H1 (cell line): ENCODE data around the gene NKX6-1. TPM values are rescaled to one million over a fixed set of nuclear protein-coding genes. Genes with fewer than 3 reads are reported as not detected.

ENCODE experiments used
- CTCF ChIA-PET: fragments of 300-600 bp; sonication (Branson Sonifier 250); formaldehyde crosslinking; loops from one replicate; lab custom pipeline; 2021; ENCODE audit not compliant: partially characterized antibody; lab: Charles Lee
- POLR2A ChIA-PET: fragments of 300-600 bp; sonication (Branson Sonifier 250); formaldehyde crosslinking; loops from one replicate; lab custom pipeline; 2021; ENCODE audit warnings: inconsistent platforms; ENCODE audit not compliant: partially characterized antibody; lab: Charles Lee
- DNase-seq, 2 experiments: peaks; one replicate each; pipeline versions ENCODE4 v3.0.0 to v3.0.0-alpha.2; 2010 to 2022; ENCODE audit warnings: low spot score in 2 of 2, low read depth in 1 of 2, mixed read lengths in 1 of 2
- FAIRE-seq: peaks from 2 replicates; lab custom pipeline; 2011; peaks lifted over from hg19 to GRCh38; lab: Jason Lieb, UNC
- H2AFZ ChIP-seq: 2 replicates; pipeline ENCODE4 v1.8.1; 2012; ENCODE audit warnings: low read length, inconsistent platforms
- H2AK5ac ChIP-seq: 2 replicates; pipeline ENCODE4 v1.6.1; 2013; ENCODE audit warnings: low read depth, low read length
- H2BK120ac ChIP-seq: replicated peaks from 2 replicates; pipeline ENCODE3; 2013; ENCODE audit warnings: low read depth, low read length, inconsistent platforms
- H2BK12ac ChIP-seq: 2 replicates; pipeline ENCODE4 v1.6.1; 2013; ENCODE audit warnings: low read depth, low read length
- H2BK15ac ChIP-seq: 2 replicates; pipeline ENCODE4 v1.6.1; 2013; ENCODE audit warnings: low read length
- H2BK20ac ChIP-seq: 2 replicates; pipeline ENCODE4 v1.6.1; 2013; ENCODE audit warnings: low read length
- H2BK5ac ChIP-seq: 2 replicates; pipeline ENCODE4 v1.6.1; 2013; ENCODE audit warnings: low read depth, low read length
- H3K14ac ChIP-seq: 2 replicates; pipeline ENCODE4 v1.6.1; 2013; ENCODE audit warnings: inconsistent platforms; ENCODE audit not compliant: insufficient read length
- H3K18ac ChIP-seq: 2 replicates; pipeline ENCODE4 v1.6.1; 2013; ENCODE audit warnings: low read length; ENCODE audit errors: extremely low read depth
- H3K23ac ChIP-seq: 2 replicates; pipeline ENCODE4 v1.6.1; 2013; ENCODE audit warnings: inconsistent platforms; ENCODE audit not compliant: insufficient read length
- H3K23me2 ChIP-seq: 2 replicates; pipeline ENCODE4 v1.6.1; 2013; ENCODE audit warnings: low read depth, low read length
- H3K27ac ChIP-seq: 2 replicates; pipeline ENCODE4 v1.6.1; 2011; ENCODE audit warnings: low read depth, low read length, inconsistent platforms
- H3K27me3 ChIP-seq, 4 experiments: replicated peaks in 1 of 4; 1 replicate in 1 of 4; 2 replicates in 3 of 4; pipeline versions ENCODE4 v1.6.1 to v1.8.1; 2011 to 2013; ENCODE audit warnings: low read length in 3 of 4, mild to moderate bottlenecking in 3 of 4, inconsistent platforms in 2 of 4, mixed read lengths in 2 of 4, moderate library complexity in 1 of 4; ENCODE audit not compliant: control insufficient read depth in 3 of 4, insufficient read depth in 3 of 4; ENCODE audit errors: extremely low read depth in 1 of 4
- H3K36me3 ChIP-seq, 4 experiments: 2 replicates each; pipeline versions ENCODE4 v1.6.1 to v1.8.1; 2011 to 2013; ENCODE audit warnings: mild to moderate bottlenecking in 4 of 4, low read length in 3 of 4, moderate library complexity in 2 of 4, control low read depth in 1 of 4, inconsistent platforms in 1 of 4; ENCODE audit not compliant: insufficient read depth in 4 of 4, control insufficient read depth in 2 of 4
- H3K4ac ChIP-seq: replicated peaks from 2 replicates; pipeline ENCODE3; 2013; ENCODE audit warnings: low read length, low read depth, mixed read lengths, inconsistent platforms; ENCODE audit not compliant: insufficient read length
- H3K4me1 ChIP-seq, 4 experiments: replicated peaks in 1 of 4; 1 replicate in 1 of 4; 2 replicates in 3 of 4; pipeline versions ENCODE4 v1.6.1 to v1.8.1; 2011 to 2013; ENCODE audit warnings: low read length in 3 of 4, inconsistent platforms in 2 of 4, mixed read lengths in 1 of 4; ENCODE audit not compliant: insufficient read depth in 4 of 4, control insufficient read depth in 3 of 4
- H3K4me2 ChIP-seq, 2 experiments: 2 replicates each; pipeline versions ENCODE4 v1.6.1 to v1.8.1; 2011 to 2013; ENCODE audit warnings: low read depth in 2 of 2, low read length in 2 of 2, control low read depth in 1 of 2, inconsistent platforms in 1 of 2, mild to moderate bottlenecking in 1 of 2; ENCODE audit not compliant: insufficient read depth in 1 of 2
- H3K4me3 ChIP-seq, 4 experiments: fragments of 200-600, 300-600 bp in 1 of 4; sonication (generic), shearing (Covaris generic), sonication (Bioruptor Twin) in 1 of 4; 2 replicates each; pipeline versions ENCODE4 v1.5.1 to v1.8.1; 2011 to 2016; ENCODE audit warnings: low read length in 4 of 4, low read depth in 3 of 4, control low read depth in 2 of 4, inconsistent platforms in 2 of 4, mild to moderate bottlenecking in 2 of 4, mixed read lengths in 1 of 4, moderate library complexity in 1 of 4; ENCODE audit not compliant: insufficient read depth in 2 of 4; ENCODE audit errors: extremely low read depth in 1 of 4
- H3K56ac ChIP-seq: replicated peaks from 2 replicates; pipeline ENCODE3; 2013; ENCODE audit warnings: low read depth, mild to moderate bottlenecking, mixed read lengths, low read length, inconsistent platforms; ENCODE audit not compliant: insufficient read length
- H3K79me1 ChIP-seq: 2 replicates; pipeline ENCODE4 v1.6.1; 2013; ENCODE audit warnings: low read depth, low read length, control low read depth
- H3K79me2 ChIP-seq, 2 experiments: 2 replicates each; pipeline versions ENCODE4 v1.6.1 to v1.8.1; 2012 to 2013; ENCODE audit warnings: low read length in 2 of 2, mild to moderate bottlenecking in 2 of 2, inconsistent platforms in 1 of 2; ENCODE audit not compliant: insufficient read depth in 2 of 2, control insufficient read depth in 1 of 2
- H3K9ac ChIP-seq, 4 experiments: replicated peaks in 1 of 4; 1 replicate in 1 of 4; 2 replicates in 3 of 4; pipeline versions ENCODE4 v1.6.1 to v1.8.1; 2011 to 2013; ENCODE audit warnings: low read depth in 3 of 4, low read length in 3 of 4, control low read depth in 2 of 4, mild to moderate bottlenecking in 2 of 4, moderate library complexity in 2 of 4, inconsistent platforms in 1 of 4; ENCODE audit errors: extremely low read depth in 1 of 4
- H3K9me3 ChIP-seq, 2 experiments: 2 replicates each; pipeline versions ENCODE4 v1.6.1 to v1.8.1; 2012 to 2013; ENCODE audit warnings: mild to moderate bottlenecking in 2 of 2, moderate library complexity in 2 of 2, control low read depth in 1 of 2, inconsistent platforms in 1 of 2, low read depth in 1 of 2, low read length in 1 of 2, mixed read lengths in 1 of 2; ENCODE audit not compliant: insufficient read depth in 2 of 2
- H4K20me1 ChIP-seq, 2 experiments: replicated peaks in 1 of 2; 2 replicates each; pipeline versions ENCODE3 to v1.8.1; 2011 to 2013; ENCODE audit warnings: inconsistent platforms in 2 of 2, low read length in 2 of 2, mild to moderate bottlenecking in 1 of 2; ENCODE audit not compliant: insufficient read depth in 2 of 2, control insufficient read depth in 1 of 2
- H4K5ac ChIP-seq: 2 replicates; pipeline ENCODE4 v1.6.1; 2013; ENCODE audit warnings: low read length, low read depth, mixed read lengths, inconsistent platforms; ENCODE audit not compliant: insufficient read length
- H4K8ac ChIP-seq: 2 replicates; pipeline ENCODE4 v1.8.0; 2013; ENCODE audit warnings: mild to moderate bottlenecking, moderate library complexity, low read length, inconsistent platforms; ENCODE audit not compliant: insufficient read depth; ENCODE audit errors: extremely low read depth
- H4K91ac ChIP-seq: replicated peaks from 2 replicates; pipeline ENCODE3; 2013; ENCODE audit warnings: low read length, mixed read lengths, inconsistent platforms; ENCODE audit not compliant: insufficient read length
- EZH2 ChIP-seq: fragments of 200-600 bp; sonication (generic); IDR thresholded peaks from 2 replicates; pipeline ENCODE4 v1.7.1; 2012; ENCODE audit warnings: low read depth, mild to moderate bottlenecking, moderate library complexity, low read length, inconsistent platforms; ENCODE audit not compliant: severe bottlenecking
- KDM4A ChIP-seq: IDR thresholded peaks from one replicate; pipeline ENCODE4 v1.7.1; 2012; ENCODE audit warnings: low read depth, mild to moderate bottlenecking, moderate library complexity, low read length, inconsistent platforms; ENCODE audit not compliant: severe bottlenecking
- NRF1 ChIP-seq: IDR thresholded peaks from 2 replicates; pipeline ENCODE4 v1.6.1; 2011; ENCODE audit warnings: mild to moderate bottlenecking, low read depth, low read length, improper control_type of control experiment
- PHF8 ChIP-seq: fragments of 200-600 bp; sonication (generic); conservative IDR thresholded peaks from 2 replicates; pipeline ENCODE4 v1.7.1; 2012; ENCODE audit warnings: low read depth, mild to moderate bottlenecking, inconsistent platforms, low read length, moderate library complexity
- POLR2AphosphoS5 ChIP-seq: IDR thresholded peaks from 2 replicates; pipeline ENCODE4 v1.6.1; 2011; ENCODE audit warnings: low read depth, low read length
- RAD21 ChIP-seq, 2 experiments: IDR thresholded peaks in 1 of 2; conservative IDR thresholded peaks in 1 of 2; 2 replicates each; pipeline ENCODE4 v1.6.1; 2011; ENCODE audit warnings: low read depth in 2 of 2, low read length in 2 of 2, improper control_type of control experiment in 1 of 2, inconsistent platforms in 1 of 2, mild to moderate bottlenecking in 1 of 2, moderate library complexity in 1 of 2
- RBBP5 ChIP-seq: IDR thresholded peaks from 2 replicates; pipeline ENCODE4 v1.7.1; 2012; ENCODE audit warnings: low read depth, mild to moderate bottlenecking, inconsistent platforms, low read length, moderate library complexity, borderline replicate concordance
- RXRA ChIP-seq: IDR thresholded peaks from 2 replicates; pipeline ENCODE4 v1.6.1; 2011; ENCODE audit warnings: low read depth, mild to moderate bottlenecking, low read length, moderate library complexity; ENCODE audit not compliant: insufficient read depth
- SIN3A ChIP-seq, 2 experiments: IDR thresholded peaks in 1 of 2; conservative IDR thresholded peaks in 1 of 2; 2 replicates each; pipeline ENCODE4 v1.6.1; 2011 to 2012; ENCODE audit warnings: low read length in 2 of 2, improper control_type of control experiment in 1 of 2, low read depth in 1 of 2, mild to moderate bottlenecking in 1 of 2
- SIRT6 ChIP-seq: IDR thresholded peaks from one replicate; pipeline ENCODE4 v1.7.1; 2012; ENCODE audit warnings: low read length, inconsistent platforms
- WGBS, 2 experiments: shearing (Covaris generic) in 1 of 2; methylation state at CpG; one replicate each; pipeline versions ENCODE4 v1.1.6 to v1.1.7; 2013 to 2015; ENCODE audit warnings: low lambda C conversion rate in 2 of 2, mixed read lengths in 2 of 2, inconsistent platforms in 1 of 2, low coverage in 1 of 2, missing lambda C conversion rate in 1 of 2; ENCODE audit not compliant: insufficient replicate concordance in 2 of 2, insufficient coverage in 1 of 2, insufficient read length in 1 of 2; ENCODE audit errors: extremely low coverage in 1 of 2, missing lambda C conversion rate in 1 of 2; 5-methylcytosine and 5-hydroxymethylcytosine counted together
- polyA plus RNA-seq, 7 experiments: library from polyadenylated mRNA; depleted of rRNA in 3 of 7; stranded (reverse) in 5 of 7; unstranded in 2 of 7; fragments of >200 nt in 5 of 7; fragments of 200-250 nt in 2 of 7; gene quantifications; 1 replicate in 5 of 7; 2 replicates in 1 of 7; 4 replicates in 1 of 7; pipeline versions ENCODE4 v1.2.1 to v1.2.3, GENCODE V29; 2011 to 2013; ENCODE audit warnings: missing spikeins in 2 of 7, mixed read lengths in 2 of 7
- total RNA-seq: library from RNA; stranded (reverse); fragmentation: NEBNext Ultra II Directional; extraction: Animal tissue kit (Norgen Biotek cat#: 25700); gene quantifications from 2 replicates; pipeline ENCODE4 v1.2.1, GENCODE V29; 2021

Gene NKX6-1
- total and polyA plus RNA-seq, 2 of the 8 experiments (the other 6 are each of a cell fraction or from before 2014, with no cell fraction given): 0.03 to 0.45 TPM

GRCh38 chr4:84493092-84493850 lies 5.8 kb downstream of the NKX6-1 start:
- H3K9ac ChIP-seq: no peak overlapping the region
- no peak for FAIRE-seq
- TF ChIP-seq RAD21 (IDR thresholded peaks at IDR 0.05 in 1 of 2, conservative IDR thresholded peaks at IDR 0.05 in 1 of 2; ENCODE audit: low read depth in 2 of 2, low read length in 2 of 2) (peak; percentile 12 to 31; a peak in 3 of 4 replicates), RBBP5 (peak; percentile 65), POLR2AphosphoS5 (no peak), EZH2 (peak; percentile 99), SIN3A (conservative IDR thresholded peaks at IDR 0.05 in 1 of 2, IDR thresholded peaks at IDR 0.05 in 1 of 2; ENCODE audit: low read depth in 1 of 2, low read length in 2 of 2) (peak; percentile 80 to 84; a peak in 1 of 4 replicates), SIRT6 (no peak), KDM4A (peak; percentile 84), RXRA (no peak), PHF8 (no peak), NRF1 (no peak)

More at GRCh38 chr4:84493092-84493850, 5.8 kb downstream of the NKX6-1 start:
- Histone ChIP-seq H3K23ac (no peak overlapping the region), H3K56ac (no peak overlapping the region), H2BK5ac (no peak overlapping the region), H2BK120ac (no peak overlapping the region), H3K27me3 (peaks cover 69 to 100% (median 92%) of the 10 kb centered on the region in 4 experiments), H3K9me3 (no peaks in the 10 kb centered on the region), H3K4me1 (peaks cover 9 to 26% (median 19%) of the 10 kb centered on the region in 4 experiments), H2BK12ac (no peak overlapping the region), H2BK20ac (no peak overlapping the region), H3K4me3 (peak overlapping the region; percentile 15 to 59 (median 36); a peak in 5 of 8 replicates), H3K18ac (no peak overlapping the region; the same call in 1 of the 2 replicates), H3K14ac (no peak overlapping the region), H3K27ac (no peak overlapping the region), H4K20me1 (peaks cover 4 to 6% of the 10 kb centered on the region in 2 experiments), H3K23me2 (peaks cover 28% of the 10 kb centered on the region; the same call in 1 of the 2 replicates), H3K36me3 (peaks cover 0 to 11% (median 0%) of the 10 kb centered on the region in 4 experiments; a peak in 1 of 8 replicates), H3K4me2 (peak overlapping the region; percentile 75 to 97), H2BK15ac (no peak overlapping the region), H3K79me1 (no peaks in the 10 kb centered on the region), H4K8ac (no peak overlapping the region), H4K91ac (no peak overlapping the region), H3K4ac (no peak overlapping the region), H3K79me2 (no peaks in the 10 kb centered on the region), H2AK5ac (no peak overlapping the region), H2AFZ (peak overlapping the region; percentile 62; the same call in 1 of the 2 replicates), H4K5ac (no peak overlapping the region)
- WGBS, 2 experiments: 1% methylated on average over 45 of the region's 62 CpGs; no CpG with 5 or more reads in 1 of the 2 experiments
- CTCF ChIA-PET: interaction anchor here (5.1 kb wide), 1 partner anchor 11 kb away, joined by 55 read pairs; no protein-coding TSS in a partner anchor
- POLR2A ChIA-PET: interaction anchor here (0.7 to 0.9 kb wide), 2 partner anchors 9 to 46 kb away, joined by 3 to 4 read pairs; no protein-coding TSS in a partner anchor
- DNase-seq: peak in 1 of 2 experiments; percentile 80
